HCT116 (cell line): ENCODE results near the gene SLC22A13. TPM values are rescaled to one million over a fixed set of nuclear protein-coding genes. Genes with fewer than 3 reads are reported as not detected.

Experiments used
- ATAC-seq: fragments of 200-7000 bp; cut with Tn5 transposase; 2 replicates; pipeline ENCODE4 v1.9.1; 2020; ENCODE audit warnings: mild to moderate bottlenecking, moderate library complexity
- BruUV-seq: library from RNA; stranded (reverse); fragments of 400-500 nt; replicated peaks from 2 replicates; lab custom pipeline; 2021; lab: Mats Ljungman, UMichigan
- CTCF ChIA-PET: fragments of 300-600 bp; sonication (Branson Sonifier 250); formaldehyde crosslinking; loops from one replicate; lab custom pipeline; 2021; ENCODE audit warnings: antibody characterized with exemption; lab: Charles Lee
- POLR2A ChIA-PET: fragments of 300-600, 350-600 bp; sonication (Branson Sonifier 250); formaldehyde crosslinking; loops from one replicate; lab custom pipeline; 2021; ENCODE audit warnings: antibody characterized with exemption; lab: Charles Lee
- RAD21 ChIA-PET, 2 experiments: fragments of 300-600 bp; sonication (Branson Sonifier 250); formaldehyde crosslinking; loops; one replicate each; lab custom pipeline; 2023; ENCODE audit warnings: low total read pairs in 2 of 2; ENCODE audit not compliant: uncharacterized antibody in 2 of 2, unreplicated experiment in 2 of 2, low non-redundant PET in 1 of 2; lab: Charles Lee
- DNase-seq: peaks from one replicate; pipeline ENCODE4 v3.0.0-alpha.2; 2010; ENCODE audit warnings: low read depth, low spot score
- H2AFZ ChIP-seq: fragments of 200-600 bp; shearing (Covaris generic), sonication (generic); 2 replicates; pipeline ENCODE4 v1.6.1; 2017; ENCODE audit warnings: low read depth, mixed run types, mixed read lengths, antibody characterized with exemption, low read length; ENCODE audit not compliant: poor library complexity, severe bottlenecking
- H3K27ac ChIP-seq: 2 replicates; pipeline ENCODE4 v1.5.1; 2012; ENCODE audit warnings: low read depth, low read length
- H3K27me3 ChIP-seq: fragments of 200-600 bp; sonication (generic); 2 replicates; pipeline ENCODE4 v1.6.1; 2016; ENCODE audit warnings: mixed run types, low read length, mixed read lengths; ENCODE audit not compliant: insufficient read depth
- H3K36me3 ChIP-seq, 2 experiments: fragments of 200-500 bp in 1 of 2; fragments of 200-600 bp in 1 of 2; sonication (Bioruptor generic) in 1 of 2; sonication (generic) in 1 of 2; 2 replicates each; pipeline versions ENCODE4 v1.5.1 to v1.6.1; 2014 to 2016; ENCODE audit warnings: low read length in 2 of 2, inconsistent platforms in 1 of 2, mixed read lengths in 1 of 2, mixed run types in 1 of 2; ENCODE audit not compliant: insufficient read depth in 2 of 2, control insufficient read depth in 1 of 2
- H3K4me1 ChIP-seq, 2 experiments: fragments of 200-600 bp in 1 of 2; sonication (generic) in 1 of 2; 2 replicates each; pipeline versions ENCODE4 v1.5.1 to v1.6.1; 2012 to 2017; ENCODE audit warnings: low read length in 2 of 2, inconsistent platforms in 1 of 2, mild to moderate bottlenecking in 1 of 2, mixed read lengths in 1 of 2, mixed run types in 1 of 2, moderate library complexity in 1 of 2; ENCODE audit not compliant: insufficient read depth in 2 of 2, control insufficient read depth in 1 of 2
- H3K4me2 ChIP-seq: fragments of 200-600 bp; sonication (generic); 2 replicates; pipeline ENCODE4 v1.6.1; 2017; ENCODE audit warnings: mixed run types, low read length, mixed read lengths
- H3K4me3 ChIP-seq, 2 experiments: fragments of 200-600 bp in 1 of 2; sonication (generic) in 1 of 2; replicated peaks in 1 of 2; 2 replicates each; pipeline ENCODE4 v1.5.1; 2011 to 2016; ENCODE audit warnings: low read length in 2 of 2, control low read depth in 1 of 2, low read depth in 1 of 2, mild to moderate bottlenecking in 1 of 2, mixed read lengths in 1 of 2, mixed run types in 1 of 2
- H3K79me2 ChIP-seq: fragments of 200-600 bp; sonication (generic); 2 replicates; pipeline ENCODE4 v1.6.1; 2017; ENCODE audit warnings: mild to moderate bottlenecking, mixed run types, low read length, moderate library complexity, mixed read lengths; ENCODE audit not compliant: insufficient read depth
- H3K9ac ChIP-seq: fragments of 200-600 bp; sonication (generic); 2 replicates; pipeline ENCODE4 v1.6.1; 2016; ENCODE audit warnings: low read length, mixed read lengths
- H3K9me2 ChIP-seq: fragments of 200-600 bp; sonication (generic), shearing (Covaris generic); 2 replicates; pipeline ENCODE4 v1.6.1; 2017; ENCODE audit warnings: mixed run types, mild to moderate bottlenecking, moderate library complexity; ENCODE audit not compliant: insufficient read depth
- H3K9me3 ChIP-seq, 2 experiments: fragments of 200-500 bp in 1 of 2; fragments of 200-600 bp in 1 of 2; sonication (Bioruptor generic) in 1 of 2; sonication (generic) in 1 of 2; 2 replicates each; pipeline ENCODE4 v1.6.1; 2014 to 2017; ENCODE audit warnings: low read length in 2 of 2, mixed read lengths in 2 of 2, inconsistent platforms in 1 of 2, low read depth in 1 of 2, mild to moderate bottlenecking in 1 of 2, mixed run types in 1 of 2, moderate library complexity in 1 of 2; ENCODE audit not compliant: control insufficient read depth in 1 of 2, insufficient read depth in 1 of 2
- H4K20me1 ChIP-seq: fragments of 200-600 bp; sonication (generic), shearing (Covaris generic); 2 replicates; pipeline ENCODE4 v1.6.1; 2017; ENCODE audit warnings: mixed run types, mild to moderate bottlenecking, moderate library complexity; ENCODE audit not compliant: insufficient read depth
- ATF3 ChIP-seq: IDR thresholded peaks from 2 replicates; pipeline ENCODE4 v1.6.1; 2012
- CBX3 ChIP-seq: IDR thresholded peaks from 2 replicates; pipeline ENCODE4 v1.6.1; 2012; ENCODE audit warnings: low read depth
- CEBPB ChIP-seq: IDR thresholded peaks from 2 replicates; pipeline ENCODE4 v1.6.1; 2012; ENCODE audit warnings: low read depth
- CTCF ChIP-seq, 3 experiments: fragments of 200-600 bp in 1 of 3; sonication (generic) in 1 of 3; IDR thresholded peaks in 2 of 3; conservative IDR thresholded peaks in 1 of 3; 2 replicates each; pipeline ENCODE4 v1.5.1; 2012 to 2017; ENCODE audit warnings: low read depth in 2 of 3, low read length in 2 of 3, antibody characterized with exemption in 1 of 3, borderline replicate concordance in 1 of 3, control low read depth in 1 of 3, mild to moderate bottlenecking in 1 of 3, mixed read lengths in 1 of 3, mixed run types in 1 of 3, moderate library complexity in 1 of 3; ENCODE audit not compliant: insufficient read depth in 1 of 3
- EGR1 ChIP-seq: IDR thresholded peaks from 2 replicates; pipeline ENCODE4 v1.6.1; 2012; ENCODE audit warnings: low read depth
- ELF1 ChIP-seq: IDR thresholded peaks from 2 replicates; pipeline ENCODE4 v1.6.1; 2012; ENCODE audit warnings: low read depth, borderline replicate concordance
- EZH2 ChIP-seq: fragments of 200-600 bp; sonication (generic); IDR thresholded peaks from 2 replicates; pipeline ENCODE4 v1.6.1; 2017; ENCODE audit warnings: antibody characterized with exemption, mixed run types
- JUND ChIP-seq: IDR thresholded peaks from 2 replicates; pipeline ENCODE4 v1.6.1; 2012
- MAX ChIP-seq: IDR thresholded peaks from 2 replicates; pipeline ENCODE4 v1.6.1; 2012
- POLR2A ChIP-seq: IDR thresholded peaks from 2 replicates; pipeline ENCODE4 v1.7.0; 2011; ENCODE audit warnings: borderline replicate concordance; ENCODE audit not compliant: insufficient read depth, insufficient read length; ENCODE audit errors: extremely low read depth
- POLR2AphosphoS5 ChIP-seq: IDR thresholded peaks from 2 replicates; pipeline ENCODE4 v1.6.1; 2011; ENCODE audit warnings: mild to moderate bottlenecking, low read depth, low read length, moderate library complexity
- RAD21 ChIP-seq: IDR thresholded peaks from 2 replicates; pipeline ENCODE4 v1.6.1; 2012; ENCODE audit warnings: low read depth, mild to moderate bottlenecking
- SP1 ChIP-seq: IDR thresholded peaks from 2 replicates; pipeline ENCODE4 v1.6.1; 2012; ENCODE audit warnings: low read depth
- SRF ChIP-seq: IDR thresholded peaks from 2 replicates; pipeline ENCODE4 v1.6.1; 2012; ENCODE audit warnings: low read depth
- TCF7L2 ChIP-seq: IDR thresholded peaks from 2 replicates; pipeline ENCODE4 v1.7.0; 2011; ENCODE audit warnings: borderline replicate concordance, inconsistent platforms; ENCODE audit not compliant: insufficient read depth, insufficient read length; ENCODE audit errors: extremely low read depth
- YY1 ChIP-seq: IDR thresholded peaks from 2 replicates; pipeline ENCODE4 v1.6.1; 2011; ENCODE audit warnings: low read length, low read depth, moderate library complexity, mild to moderate bottlenecking; ENCODE audit not compliant: insufficient replicate concordance; ENCODE audit errors: extremely low read depth
- ZBTB33 ChIP-seq: IDR thresholded peaks from 2 replicates; pipeline ENCODE4 v1.6.1; 2011; ENCODE audit warnings: mild to moderate bottlenecking, low read length, moderate library complexity; ENCODE audit not compliant: insufficient replicate concordance; ENCODE audit errors: extremely low read depth
- ZFX ChIP-seq: fragments of 450-650 bp; IDR thresholded peaks from 2 replicates; pipeline ENCODE4 v1.6.1; 2017
- ZNF274 ChIP-seq: fragments of 200-500 bp; sonication (Bioruptor generic); IDR thresholded peaks from 2 replicates; pipeline ENCODE4 v1.6.1; 2014; ENCODE audit warnings: mild to moderate bottlenecking, low read depth, low read length, inconsistent platforms
- intact Hi-C: fragments of 100-400 bp; cut with micrococcal nuclease; formaldehyde crosslinking; loops from 2 replicates; pipeline ENCODE4 v1.10.0; 2022
- total RNA-seq: library from RNA; stranded (reverse); gene quantifications from one replicate; pipeline ENCODE4 v1.2.1, GENCODE V29; 2021; ENCODE audit not compliant: unreplicated experiment
- TF ChIP-seq, protein P1 (sequence below): IDR thresholded peaks from 2 replicates; pipeline ENCODE4 v1.6.1; 2012; ENCODE audit warnings: low read depth

Gene SLC22A13
- total RNA-seq, 1 experiment from 2014 or later, result 0.47 TPM

GRCh38 chr3:38221005-38221404, 44.6 kb upstream of the SLC22A13 start:
- no peak overlapping the region for H3K4me2 ChIP-seq
- H3K4me1 ChIP-seq, result no peaks in the 10 kb centered on the region
- no peak for ATAC-seq
- intact Hi-C loops, result no loop called here
- H3K4me3 ChIP-seq, result no peak overlapping the region
- POLR2A ChIA-PET, result no interaction called here
- H3K79me2 ChIP-seq, result peaks cover 35% of the 10 kb centered on the region
- H3K9ac ChIP-seq, result no peak overlapping the region
- no peaks in the 10 kb centered on the region for H3K27me3 ChIP-seq
- CTCF ChIA-PET, result no interaction called here
- H3K27ac ChIP-seq, result no peak overlapping the region
- no peak overlapping the region for H2AFZ ChIP-seq
- no peaks in the 10 kb centered on the region for H3K9me2 ChIP-seq
- TF ChIP-seq TCF7L2 (no peak), ZNF274 (no peak), SRF (no peak), RAD21 (no peak), POLR2AphosphoS5 (no peak), CBX3 (no peak), ELF1 (no peak), POLR2A (no peak), JUND (no peak), EZH2 (no peak), ZFX (no peak), CEBPB (no peak), YY1 (no peak), SP1 (no peak), ZBTB33 (no peak), EGR1 (no peak), ATF3 (no peak), MAX (no peak), CTCF (IDR thresholded peaks at IDR 0.05 in 2 of 3, conservative IDR thresholded peaks at IDR 0.05 in 1 of 3; ENCODE audit: borderline replicate concordance in 1 of 3, insufficient read depth in 1 of 3, low read depth in 2 of 3, low read length in 2 of 3) (no peak)
- TF ChIP-seq, protein P1, sequence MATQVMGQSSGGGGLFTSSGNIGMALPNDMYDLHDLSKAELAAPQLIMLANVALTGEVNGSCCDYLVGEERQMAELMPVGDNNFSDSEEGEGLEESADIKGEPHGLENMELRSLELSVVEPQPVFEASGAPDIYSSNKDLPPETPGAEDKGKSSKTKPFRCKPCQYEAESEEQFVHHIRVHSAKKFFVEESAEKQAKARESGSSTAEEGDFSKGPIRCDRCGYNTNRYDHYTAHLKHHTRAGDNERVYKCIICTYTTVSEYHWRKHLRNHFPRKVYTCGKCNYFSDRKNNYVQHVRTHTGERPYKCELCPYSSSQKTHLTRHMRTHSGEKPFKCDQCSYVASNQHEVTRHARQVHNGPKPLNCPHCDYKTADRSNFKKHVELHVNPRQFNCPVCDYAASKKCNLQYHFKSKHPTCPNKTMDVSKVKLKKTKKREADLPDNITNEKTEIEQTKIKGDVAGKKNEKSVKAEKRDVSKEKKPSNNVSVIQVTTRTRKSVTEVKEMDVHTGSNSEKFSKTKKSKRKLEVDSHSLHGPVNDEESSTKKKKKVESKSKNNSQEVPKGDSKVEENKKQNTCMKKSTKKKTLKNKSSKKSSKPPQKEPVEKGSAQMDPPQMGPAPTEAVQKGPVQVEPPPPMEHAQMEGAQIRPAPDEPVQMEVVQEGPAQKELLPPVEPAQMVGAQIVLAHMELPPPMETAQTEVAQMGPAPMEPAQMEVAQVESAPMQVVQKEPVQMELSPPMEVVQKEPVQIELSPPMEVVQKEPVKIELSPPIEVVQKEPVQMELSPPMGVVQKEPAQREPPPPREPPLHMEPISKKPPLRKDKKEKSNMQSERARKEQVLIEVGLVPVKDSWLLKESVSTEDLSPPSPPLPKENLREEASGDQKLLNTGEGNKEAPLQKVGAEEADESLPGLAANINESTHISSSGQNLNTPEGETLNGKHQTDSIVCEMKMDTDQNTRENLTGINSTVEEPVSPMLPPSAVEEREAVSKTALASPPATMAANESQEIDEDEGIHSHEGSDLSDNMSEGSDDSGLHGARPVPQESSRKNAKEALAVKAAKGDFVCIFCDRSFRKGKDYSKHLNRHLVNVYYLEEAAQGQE, result no peak
- no TSS peak for BruUV-seq
- H4K20me1 ChIP-seq, result 0 out of 2 replicates have a peak, but pooled peaks cover 9% of the 10 kb centered on the region
- no peak for DNase-seq
- H3K9me3 ChIP-seq, result no peaks in the 10 kb centered on the region
- RAD21 ChIA-PET, result no interaction called here
- peaks cover 6 to 8% of the 10 kb centered on the region in 2 experiments; a peak in 2 of 4 replicates for H3K36me3 ChIP-seq
